ENCODE results near the gene BUB1B. TPM values are rescaled to one million over a fixed set of nuclear protein-coding genes. Genes with fewer than 3 reads are reported as not detected.

The BUB1B gene
- total RNA-seq, 1 experiment from 2014 or later = 83.2 TPM

DNA sequence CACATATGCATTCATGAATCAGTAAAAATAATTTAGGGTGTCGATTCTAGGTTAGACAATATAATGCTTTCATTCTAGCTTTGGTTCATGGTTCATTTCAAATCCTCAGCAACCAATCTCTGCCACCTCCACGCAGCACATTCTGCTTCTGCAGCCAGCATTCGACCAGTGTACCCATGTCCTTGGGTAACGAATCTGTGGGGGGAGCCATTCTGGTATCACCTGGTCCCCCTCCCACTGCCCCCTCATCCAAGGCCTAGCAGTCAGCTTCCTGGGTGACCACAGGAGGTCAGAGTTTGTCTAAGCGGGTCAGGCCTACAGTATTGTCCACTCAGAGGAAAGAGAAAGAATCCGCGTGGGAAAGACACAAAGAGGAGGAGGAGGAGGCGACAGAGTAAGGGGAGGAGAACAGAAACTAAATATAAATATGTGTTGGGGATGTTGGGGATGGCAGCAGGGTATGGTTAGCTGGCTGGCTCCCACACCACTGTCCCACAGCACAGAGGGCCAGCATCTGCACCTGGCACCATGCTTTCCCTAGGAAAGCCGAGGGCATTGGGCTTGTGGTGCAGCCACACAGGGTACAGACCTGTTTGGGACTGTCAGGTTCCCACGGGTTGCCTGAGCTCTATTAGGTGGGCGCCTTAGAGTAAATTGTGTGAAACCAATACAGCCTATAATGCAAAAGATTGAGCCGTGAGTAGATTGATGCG lies 90.1 kb downstream of the BUB1B start:
- Histone ChIP-seq H4K5ac (ENCODE audit: insufficient read length, low read depth, low read length) (no peak overlapping the region), H3K18ac (ENCODE audit: insufficient read length, low read depth, low read length) (no peak overlapping the region), H2AK5ac (ENCODE audit: insufficient read length, low read length) (no peak overlapping the region), H3K27me3 (ENCODE audit: insufficient read depth, low read length) (peaks cover 16% of the 10 kb centered on the region; the same call in 1 of the 2 replicates), H3K9me3 (ENCODE audit: control insufficient read depth, low read depth, low read length) (no peaks in the 10 kb centered on the region), H3K56ac (ENCODE audit: insufficient read length, low read depth, low read length) (no peak overlapping the region), H3K4me2 (ENCODE audit: insufficient read depth, insufficient read length, low read length) (no peak overlapping the region), H3K79me2 (ENCODE audit: insufficient read depth, low read length) (no peaks in the 10 kb centered on the region), H2BK12ac (ENCODE audit: insufficient read length, low read depth, low read length) (no peak overlapping the region), H3T11ph (ENCODE audit: low read length) (no peak overlapping the region), H4K8ac (replicated peaks; ENCODE audit: insufficient read length, low read depth, low read length) (no peak overlapping the region), H3K27ac (ENCODE audit: insufficient read length, low read depth, low read length) (no peak overlapping the region), H3K79me1 (ENCODE audit: insufficient read depth, low read depth, low read length, poor library complexity, severe bottlenecking) (no peaks in the 10 kb centered on the region), H3K4me1 (ENCODE audit: insufficient read depth, low read length) (no peaks in the 10 kb centered on the region), H2AFZ (ENCODE audit: low read length) (no peak overlapping the region), H3K23ac (ENCODE audit: insufficient read length, low read depth, low read length) (no peak overlapping the region), H4K20me1 (ENCODE audit: control insufficient read depth, insufficient read depth, insufficient read length) (no peaks in the 10 kb centered on the region), H3K14ac (ENCODE audit: insufficient read depth, low read length) (no peak overlapping the region), H3K23me2 (ENCODE audit: insufficient read length, low read depth, low read length, poor library complexity, severe bottlenecking) (peaks cover 9% of the 10 kb centered on the region), H2BK15ac (ENCODE audit: low read depth, low read length) (no peak overlapping the region), H2BK20ac (ENCODE audit: low read depth, low read length, poor library complexity, severe bottlenecking) (no peak overlapping the region), H2BK5ac (ENCODE audit: insufficient read length, low read length) (no peak overlapping the region), H4K91ac (ENCODE audit: insufficient read length, low read depth, low read length) (no peak overlapping the region), H3K9ac (ENCODE audit: extremely low read depth, insufficient read length, low read length) (no peak overlapping the region), H2BK120ac (ENCODE audit: low read depth, low read length, poor library complexity, severe bottlenecking) (no peak overlapping the region), H3K4ac (ENCODE audit: low read depth, low read length) (no peak overlapping the region)
- Mint-ChIP-seq H3K4me3 (no peak overlapping the region), H3K9me3 (no peaks in the 10 kb centered on the region; a peak in 1 of 5 replicates), H3K4me1 (peaks cover 12 to 20% of the 10 kb centered on the region in 2 experiments), H3K36me3 (ENCODE audit: insufficient read depth in 1 of 3, low read depth in 3 of 3) (peaks cover 0 to 3% (median 0%) of the 10 kb centered on the region in 3 experiments; a peak in 1 of 7 replicates), H3K27ac (no peak overlapping the region), H3K27me3 (ENCODE audit: low read depth) (peaks cover 48% of the 10 kb centered on the region)
- TF ChIP-seq, protein P1, sequence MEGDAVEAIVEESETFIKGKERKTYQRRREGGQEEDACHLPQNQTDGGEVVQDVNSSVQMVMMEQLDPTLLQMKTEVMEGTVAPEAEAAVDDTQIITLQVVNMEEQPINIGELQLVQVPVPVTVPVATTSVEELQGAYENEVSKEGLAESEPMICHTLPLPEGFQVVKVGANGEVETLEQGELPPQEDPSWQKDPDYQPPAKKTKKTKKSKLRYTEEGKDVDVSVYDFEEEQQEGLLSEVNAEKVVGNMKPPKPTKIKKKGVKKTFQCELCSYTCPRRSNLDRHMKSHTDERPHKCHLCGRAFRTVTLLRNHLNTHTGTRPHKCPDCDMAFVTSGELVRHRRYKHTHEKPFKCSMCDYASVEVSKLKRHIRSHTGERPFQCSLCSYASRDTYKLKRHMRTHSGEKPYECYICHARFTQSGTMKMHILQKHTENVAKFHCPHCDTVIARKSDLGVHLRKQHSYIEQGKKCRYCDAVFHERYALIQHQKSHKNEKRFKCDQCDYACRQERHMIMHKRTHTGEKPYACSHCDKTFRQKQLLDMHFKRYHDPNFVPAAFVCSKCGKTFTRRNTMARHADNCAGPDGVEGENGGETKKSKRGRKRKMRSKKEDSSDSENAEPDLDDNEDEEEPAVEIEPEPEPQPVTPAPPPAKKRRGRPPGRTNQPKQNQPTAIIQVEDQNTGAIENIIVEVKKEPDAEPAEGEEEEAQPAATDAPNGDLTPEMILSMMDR (conservative IDR thresholded peaks at IDR 0.05) = no peak
- no peak for DNase-seq
- WGBS (ENCODE audit: extremely low coverage, insufficient read length, low lambda C conversion rate) = no CpG with 5 or more reads among the region's 13 CpGs

Data from H9 (cell line).